Neural progenitor cell (in vitro differentiated cells): ENCODE results near the gene WDTC1. TPM values are rescaled to one million over a fixed set of nuclear protein-coding genes. Genes with fewer than 3 reads are reported as not detected.
"Not testable (repeated sequence)": the region's sequence is repeated elsewhere in the genome, so short reads cannot be mapped to it uniquely, and the experiment has no call there.

Source experiments
- DNase-seq: peaks from one replicate; pipeline ENCODE4 v3.0.0-alpha.2; 2016; ENCODE audit warnings: low spot score
- H2AFZ ChIP-seq: fragments of 200-600 bp; sonication (generic); replicated peaks from 2 replicates; pipeline ENCODE4 v1.6.1; 2016; ENCODE audit warnings: antibody characterized with exemption
- H3F3A ChIP-seq: fragments of 200-600 bp; sonication (generic); 2 replicates; pipeline ENCODE4 v1.6.1; 2016; ENCODE audit warnings: antibody characterized with exemption, low read depth
- H3K27ac ChIP-seq: fragments of 200-600 bp; sonication (generic); 2 replicates; pipeline ENCODE4 v1.5.1; 2016; ENCODE audit warnings: mild to moderate bottlenecking
- H3K27me3 ChIP-seq: fragments of 200-600 bp; sonication (generic); 2 replicates; pipeline ENCODE4 v1.6.1; 2016; ENCODE audit warnings: mild to moderate bottlenecking, moderate library complexity
- H3K36me3 ChIP-seq: fragments of 200-600 bp; sonication (generic); 2 replicates; pipeline ENCODE4 v1.5.1; 2016
- H3K4me1 ChIP-seq: fragments of 200-600 bp; sonication (generic); 2 replicates; pipeline ENCODE4 v1.6.1; 2016; ENCODE audit warnings: mixed run types
- H3K4me2 ChIP-seq: fragments of 200-600 bp; sonication (generic); 2 replicates; pipeline ENCODE4 v1.6.1; 2016
- H3K4me3 ChIP-seq: fragments of 200-600 bp; sonication (generic); 2 replicates; pipeline ENCODE4 v1.5.1; 2016
- H3K79me2 ChIP-seq: fragments of 200-600 bp; sonication (generic); 2 replicates; pipeline ENCODE4 v1.6.1; 2016; ENCODE audit warnings: low read depth
- H3K9ac ChIP-seq: fragments of 200-600 bp; sonication (generic); 2 replicates; pipeline ENCODE4 v1.6.1; 2016
- H3K9me3 ChIP-seq: fragments of 200-600 bp; sonication (generic); 2 replicates; pipeline ENCODE4 v1.5.1; 2016; ENCODE audit warnings: low read depth
- H4K20me1 ChIP-seq: fragments of 200-600 bp; sonication (generic); 2 replicates; pipeline ENCODE4 v1.6.1; 2016; ENCODE audit warnings: low read depth
- H3K27ac Mint-ChIP-seq: 3 replicates; pipeline ENCODE4 v1.8.0; 2021; ENCODE audit warnings: mixed read lengths
- H3K27me3 Mint-ChIP-seq: 2 replicates; pipeline ENCODE4 v1.8.0; 2022; ENCODE audit warnings: low read depth, mild to moderate bottlenecking, inconsistent platforms, moderate library complexity, mixed read lengths; ENCODE audit not compliant: insufficient read depth
- H3K36me3 Mint-ChIP-seq: 3 replicates; pipeline ENCODE4 v1.8.0; 2021; ENCODE audit warnings: mixed read lengths
- H3K4me1 Mint-ChIP-seq: 3 replicates; pipeline ENCODE4 v1.8.0; 2021; ENCODE audit warnings: mixed read lengths
- H3K4me3 Mint-ChIP-seq: 3 replicates; pipeline ENCODE4 v1.8.0; 2021; ENCODE audit warnings: mild to moderate bottlenecking, moderate library complexity, mixed read lengths
- H3K9me3 Mint-ChIP-seq: 3 replicates; pipeline ENCODE4 v1.8.0; 2020; ENCODE audit warnings: mixed read lengths
- CTCF ChIP-seq: fragments of 200-600 bp; sonication (generic); IDR thresholded peaks from 2 replicates; pipeline ENCODE4 v1.5.1; 2017; ENCODE audit warnings: antibody characterized with exemption, mild to moderate bottlenecking
- EZH2 ChIP-seq: fragments of 200-600 bp; sonication (generic); IDR thresholded peaks from 2 replicates; pipeline ENCODE4 v1.6.1; 2017; ENCODE audit warnings: antibody characterized with exemption, mild to moderate bottlenecking, moderate library complexity
- EZH2phosphoT487 ChIP-seq: fragments of 200-600 bp; sonication (generic); IDR thresholded peaks from 2 replicates; pipeline ENCODE4 v1.6.1; 2017; ENCODE audit warnings: antibody characterized with exemption
- total RNA-seq: library from RNA; depleted of rRNA; stranded (reverse); fragments of >200 nt; gene quantifications from 2 replicates; pipeline ENCODE4 v1.2.3, GENCODE V29; 2015; ENCODE audit warnings: low replicate concordance

Gene WDTC1
- total RNA-seq, 1 donor from 2014 or later: 17.8 TPM

GRCh38 chr1:27216466-27216865 lies 18.0 kb upstream of the WDTC1 start:
- Histone ChIP-seq H3K9ac (no peak overlapping the region), H3K4me2 (no peak overlapping the region), H2AFZ (no peak overlapping the region), H4K20me1 (no peaks in the 10 kb centered on the region), H3K9me3 (no peaks in the 10 kb centered on the region), H3F3A (no peaks in the 10 kb centered on the region), H3K79me2 (no peaks in the 10 kb centered on the region), H3K36me3 (no peaks in the 10 kb centered on the region), H3K27ac (no peak overlapping the region), H3K4me3 (no peak overlapping the region), H3K4me1 (peaks cover 4% of the 10 kb centered on the region), H3K27me3 (no peaks in the 10 kb centered on the region)
- Mint-ChIP-seq H3K27ac (no peak overlapping the region), H3K4me1 (peaks cover 23% of the 10 kb centered on the region), H3K27me3 (no peaks in the 10 kb centered on the region), H3K9me3 (peaks cover 3% of the 10 kb centered on the region), H3K4me3 (no peak overlapping the region), H3K36me3 (no peaks in the 10 kb centered on the region)
- TF ChIP-seq EZH2 (no peak), CTCF (no peak), EZH2phosphoT487 (no peak)
- DNase-seq: no peak

- no peak for DNase-seq
- no peak overlapping the region for H3K27ac ChIP-seq
- no peaks in the 10 kb centered on the region for H3K9me3 ChIP-seq
- H3F3A ChIP-seq: no peaks in the 10 kb centered on the region
- no peaks in the 10 kb centered on the region for H3K36me3 ChIP-seq
- H3K4me3 ChIP-seq: no peak overlapping the region
- no peaks in the 10 kb centered on the region for H3K27me3 ChIP-seq
- Mint-ChIP-seq H3K36me3 (peaks cover 2% of the 10 kb centered on the region), H3K4me3 (no peak overlapping the region), H3K9me3 (peaks cover 7% of the 10 kb centered on the region), H3K4me1 (peaks cover 26% of the 10 kb centered on the region), H3K27ac (no peak overlapping the region), H3K27me3 (no peaks in the 10 kb centered on the region)
- no peak for TF ChIP-seq EZH2phosphoT487
- TF ChIP-seq CTCF: no peak
- no peak for TF ChIP-seq EZH2
- no peak overlapping the region for H2AFZ ChIP-seq
- H3K4me2 ChIP-seq: no peak overlapping the region
- H4K20me1 ChIP-seq: no peaks in the 10 kb centered on the region
- no peak overlapping the region for H3K9ac ChIP-seq
- peaks cover 4% of the 10 kb centered on the region for H3K4me1 ChIP-seq
- H3K79me2 ChIP-seq: no peaks in the 10 kb centered on the region
These were observed 17.0 kb upstream of the WDTC1 start for GRCh38 chr1:27217401-27217800.

GRCh38 chr1:27218736-27219135 lies 15.7 kb upstream of the WDTC1 start:
- Histone ChIP-seq H3K4me3 (no peak overlapping the region), H2AFZ (no peak overlapping the region), H3K79me2 (no peaks in the 10 kb centered on the region), H3F3A (no peaks in the 10 kb centered on the region), H3K4me2 (no peak overlapping the region), H3K36me3 (no peaks in the 10 kb centered on the region), H4K20me1 (no peaks in the 10 kb centered on the region), H3K9ac (no peak overlapping the region), H3K27ac (no peak overlapping the region), H3K4me1 (peaks cover 4% of the 10 kb centered on the region), H3K9me3 (no peaks in the 10 kb centered on the region), H3K27me3 (no peaks in the 10 kb centered on the region)
- TF ChIP-seq EZH2: no peak
- no peak for TF ChIP-seq EZH2phosphoT487
- TF ChIP-seq CTCF: no peak
- H3K4me3 Mint-ChIP-seq: no peak overlapping the region
- no peak for DNase-seq
- peaks cover 11% of the 10 kb centered on the region for H3K9me3 Mint-ChIP-seq
- H3K36me3 Mint-ChIP-seq: peaks cover 2% of the 10 kb centered on the region
- peaks cover 26% of the 10 kb centered on the region for H3K4me1 Mint-ChIP-seq
- H3K27me3 Mint-ChIP-seq: no peaks in the 10 kb centered on the region
- no peak overlapping the region for H3K27ac Mint-ChIP-seq

GRCh38 chr1:27220096-27220495 lies 14.3 kb upstream of the WDTC1 start:
- no peak overlapping the region for H3K9ac ChIP-seq
- H3K36me3 ChIP-seq: no peaks in the 10 kb centered on the region
- no peak overlapping the region for H3K4me3 Mint-ChIP-seq
- H3K27ac Mint-ChIP-seq: no peak overlapping the region
- H3K9me3 Mint-ChIP-seq: peaks cover 14% of the 10 kb centered on the region
- peaks cover 4% of the 10 kb centered on the region for H3K4me1 ChIP-seq
- no peak overlapping the region for H2AFZ ChIP-seq
- DNase-seq: no peak
- no peaks in the 10 kb centered on the region for H3F3A ChIP-seq
- H3K27ac ChIP-seq: no peak overlapping the region
- H3K4me2 ChIP-seq: no peak overlapping the region
- H3K4me1 Mint-ChIP-seq: peaks cover 26% of the 10 kb centered on the region
- H3K27me3 Mint-ChIP-seq: peaks cover 3% of the 10 kb centered on the region
- H3K36me3 Mint-ChIP-seq: peaks cover 2% of the 10 kb centered on the region
- TF ChIP-seq CTCF: no peak
- no peak for TF ChIP-seq EZH2
- TF ChIP-seq EZH2phosphoT487: no peak
- H3K4me3 ChIP-seq: no peak overlapping the region
- no peaks in the 10 kb centered on the region for H3K79me2 ChIP-seq
- H3K9me3 ChIP-seq: no peaks in the 10 kb centered on the region
- no peaks in the 10 kb centered on the region for H4K20me1 ChIP-seq
- no peaks in the 10 kb centered on the region for H3K27me3 ChIP-seq

GRCh38 chr1:27220702-27221497 lies 13.5 kb upstream of the WDTC1 start:
- H2AFZ ChIP-seq, H3K9ac ChIP-seq, H3K4me3 ChIP-seq, H3F3A ChIP-seq, H3K36me3 Mint-ChIP-seq, H3K36me3 ChIP-seq, H4K20me1 ChIP-seq, H3K27ac ChIP-seq, H3K79me2 ChIP-seq, H3K27me3 ChIP-seq, H3K27ac Mint-ChIP-seq, H3K27me3 Mint-ChIP-seq, H3K4me3 Mint-ChIP-seq, H3K4me1 ChIP-seq, DNase-seq, H3K9me3 ChIP-seq, H3K4me2 ChIP-seq: not testable (repeated sequence)
- H3K4me1 Mint-ChIP-seq: peaks cover 24% of the 10 kb centered on the region
- H3K9me3 Mint-ChIP-seq: peaks cover 14% of the 10 kb centered on the region
